ENCODE results near the gene MED13L.

Gene MED13L

GRCh38 chr12:115938794-115939377, 338.6 kb downstream of the MED13L start:
- H2AFZ ChIP-seq (ENCODE audit: low read depth, low read length), result no peak overlapping the region
- DNase-seq (no peak), ATAC-seq (ENCODE audit: insufficient read depth, low read depth) (no peak)
- no peaks in the 10 kb centered on the region for H4K20me1 ChIP-seq (ENCODE audit: insufficient read depth, low read length)
- no peak overlapping the region for H3K9ac ChIP-seq (ENCODE audit: low read depth, low read length)
- peaks cover 5% of the 10 kb centered on the region for H3K9me3 ChIP-seq (ENCODE audit: insufficient read depth, low read length, severe bottlenecking)
- no peaks in the 10 kb centered on the region for H3K36me3 ChIP-seq (ENCODE audit: insufficient read depth, low read length)
- H3K27me3 ChIP-seq (ENCODE audit: insufficient read depth, low read length, poor library complexity), result no peaks in the 10 kb centered on the region
- no peaks in the 10 kb centered on the region for H3K4me1 ChIP-seq (ENCODE audit: insufficient read depth, low read length)
- H3K79me2 ChIP-seq (ENCODE audit: insufficient read depth, low read length), result no peaks in the 10 kb centered on the region
- H3K4me3 ChIP-seq (ENCODE audit: low read depth in 1 of 2, low read length in 2 of 2), result no peak overlapping the region
- H3K4me2 ChIP-seq (ENCODE audit: insufficient read depth, low read length), result no peak overlapping the region
- H3K27ac ChIP-seq (ENCODE audit: low read length), result no peak overlapping the region
- no peak for TF ChIP-seq EZH2 (IDR thresholded peaks at IDR 0.05; ENCODE audit: borderline replicate concordance, low read depth, low read length, severe bottlenecking)
- TF ChIP-seq, protein P1, sequence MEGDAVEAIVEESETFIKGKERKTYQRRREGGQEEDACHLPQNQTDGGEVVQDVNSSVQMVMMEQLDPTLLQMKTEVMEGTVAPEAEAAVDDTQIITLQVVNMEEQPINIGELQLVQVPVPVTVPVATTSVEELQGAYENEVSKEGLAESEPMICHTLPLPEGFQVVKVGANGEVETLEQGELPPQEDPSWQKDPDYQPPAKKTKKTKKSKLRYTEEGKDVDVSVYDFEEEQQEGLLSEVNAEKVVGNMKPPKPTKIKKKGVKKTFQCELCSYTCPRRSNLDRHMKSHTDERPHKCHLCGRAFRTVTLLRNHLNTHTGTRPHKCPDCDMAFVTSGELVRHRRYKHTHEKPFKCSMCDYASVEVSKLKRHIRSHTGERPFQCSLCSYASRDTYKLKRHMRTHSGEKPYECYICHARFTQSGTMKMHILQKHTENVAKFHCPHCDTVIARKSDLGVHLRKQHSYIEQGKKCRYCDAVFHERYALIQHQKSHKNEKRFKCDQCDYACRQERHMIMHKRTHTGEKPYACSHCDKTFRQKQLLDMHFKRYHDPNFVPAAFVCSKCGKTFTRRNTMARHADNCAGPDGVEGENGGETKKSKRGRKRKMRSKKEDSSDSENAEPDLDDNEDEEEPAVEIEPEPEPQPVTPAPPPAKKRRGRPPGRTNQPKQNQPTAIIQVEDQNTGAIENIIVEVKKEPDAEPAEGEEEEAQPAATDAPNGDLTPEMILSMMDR (IDR thresholded peaks at IDR 0.05; ENCODE audit: borderline replicate concordance, extremely low read depth, low read length, poor library complexity, severe bottlenecking), result no peak

DNA sequence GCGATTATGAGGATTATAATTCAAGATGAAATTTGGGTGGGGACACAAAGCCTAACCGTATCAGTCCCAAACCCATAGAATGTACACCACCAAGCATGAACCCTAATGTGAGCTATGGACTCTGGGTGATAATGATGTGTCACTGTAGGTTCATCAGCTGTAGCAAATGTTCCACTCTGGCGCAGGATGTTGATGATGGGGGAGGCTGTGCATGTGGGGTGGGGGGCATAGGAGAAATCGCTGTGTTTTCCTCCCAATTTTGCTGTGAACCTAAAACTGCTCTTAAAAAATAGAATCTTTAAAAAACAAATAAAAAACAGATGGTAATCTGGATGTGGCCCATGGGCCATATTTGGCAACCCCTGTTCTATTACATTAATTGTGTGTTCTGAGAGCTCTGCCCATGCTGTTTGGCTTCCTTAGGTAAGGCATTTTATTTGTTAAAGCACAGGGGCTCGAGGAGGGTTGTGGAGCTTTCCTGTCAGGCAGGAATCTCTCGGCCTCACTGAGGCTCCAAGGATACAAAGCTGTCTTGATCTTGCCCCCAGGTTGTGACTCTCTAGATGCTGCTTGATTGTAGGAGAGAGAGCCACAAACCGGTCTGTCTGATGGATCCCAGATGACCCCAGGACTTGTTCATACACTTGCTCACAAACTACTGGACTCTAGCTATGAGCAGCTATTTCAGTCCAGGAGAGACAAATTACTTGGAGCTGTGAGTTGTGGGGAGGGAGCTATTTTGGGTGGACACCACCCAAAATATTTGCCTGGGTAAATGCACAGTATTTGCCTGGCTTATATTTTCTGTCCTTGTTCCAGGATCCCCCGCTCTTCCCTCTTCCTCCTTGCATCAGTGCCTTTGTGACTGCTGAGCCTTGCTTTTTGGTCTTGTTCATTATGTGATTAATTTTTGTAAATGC, 340.2 kb downstream of the MED13L start:
- no peak for TF ChIP-seq EZH2 (IDR thresholded peaks at IDR 0.05; ENCODE audit: borderline replicate concordance, low read depth, low read length, severe bottlenecking)
- TF ChIP-seq, protein P1 (IDR thresholded peaks at IDR 0.05; ENCODE audit: borderline replicate concordance, extremely low read depth, low read length, poor library complexity, severe bottlenecking), result no peak
- Histone ChIP-seq H3K27ac (ENCODE audit: low read length) (no peak overlapping the region), H4K20me1 (ENCODE audit: insufficient read depth, low read length) (no peaks in the 10 kb centered on the region), H3K4me3 (ENCODE audit: low read depth in 1 of 2, low read length in 2 of 2) (no peak overlapping the region), H3K4me2 (ENCODE audit: insufficient read depth, low read length) (no peak overlapping the region), H3K36me3 (ENCODE audit: insufficient read depth, low read length) (no peaks in the 10 kb centered on the region), H3K9ac (ENCODE audit: low read depth, low read length) (no peak overlapping the region), H3K9me3 (ENCODE audit: insufficient read depth, low read length, severe bottlenecking) (peaks cover 5% of the 10 kb centered on the region), H3K27me3 (ENCODE audit: insufficient read depth, low read length, poor library complexity) (no peaks in the 10 kb centered on the region), H3K4me1 (ENCODE audit: insufficient read depth, low read length) (no peaks in the 10 kb centered on the region), H2AFZ (ENCODE audit: low read depth, low read length) (no peak overlapping the region), H3K79me2 (ENCODE audit: insufficient read depth, low read length) (no peaks in the 10 kb centered on the region)
- ATAC-seq (ENCODE audit: insufficient read depth, low read depth) (no peak), DNase-seq (no peak)

- TF ChIP-seq EZH2 (IDR thresholded peaks at IDR 0.05; ENCODE audit: borderline replicate concordance, low read depth, low read length, severe bottlenecking), result no peak
- Histone ChIP-seq H3K79me2 (ENCODE audit: insufficient read depth, low read length) (no peaks in the 10 kb centered on the region), H4K20me1 (ENCODE audit: insufficient read depth, low read length) (no peaks in the 10 kb centered on the region), H3K4me3 (ENCODE audit: low read depth in 1 of 2, low read length in 2 of 2) (no peak overlapping the region), H3K4me1 (ENCODE audit: insufficient read depth, low read length) (no peaks in the 10 kb centered on the region), H3K9ac (ENCODE audit: low read depth, low read length) (no peak overlapping the region), H3K27me3 (ENCODE audit: insufficient read depth, low read length, poor library complexity) (no peaks in the 10 kb centered on the region), H2AFZ (ENCODE audit: low read depth, low read length) (no peak overlapping the region), H3K27ac (ENCODE audit: low read length) (no peak overlapping the region), H3K9me3 (ENCODE audit: insufficient read depth, low read length, severe bottlenecking) (peaks cover 5% of the 10 kb centered on the region), H3K36me3 (ENCODE audit: insufficient read depth, low read length) (no peaks in the 10 kb centered on the region), H3K4me2 (ENCODE audit: insufficient read depth, low read length) (no peak overlapping the region)
- ATAC-seq (ENCODE audit: insufficient read depth, low read depth), result no peak
- DNase-seq, result no peak
Measured at GRCh38 chr12:115934877-115935276, 342.6 kb downstream of the MED13L start.

DNA sequence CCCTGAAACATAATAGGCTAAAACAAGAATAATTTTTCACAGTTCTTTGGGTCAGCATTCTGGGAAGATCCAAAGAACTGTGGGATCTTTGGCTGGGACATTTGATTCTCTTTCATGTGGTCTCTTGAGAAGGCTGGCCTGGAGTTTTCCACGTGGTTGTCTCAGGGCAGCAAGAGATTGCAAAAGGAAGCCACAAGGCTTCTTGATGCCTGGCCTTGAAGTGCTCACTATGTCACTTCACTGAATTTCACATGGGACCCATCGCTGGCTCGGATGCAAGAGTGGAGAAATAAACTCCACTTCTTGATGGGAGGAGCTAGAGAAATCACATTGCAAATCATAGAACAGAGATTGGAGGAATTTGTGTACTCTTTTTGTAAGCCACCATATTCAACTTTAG, 343.4 kb downstream of the MED13L start:
- no peak for ATAC-seq (ENCODE audit: insufficient read depth, low read depth)
- Histone ChIP-seq H3K9me3 (ENCODE audit: insufficient read depth, low read length, severe bottlenecking) (peaks cover 5% of the 10 kb centered on the region), H3K4me3 (ENCODE audit: low read depth in 1 of 2, low read length in 2 of 2) (no peak overlapping the region), H3K27ac (ENCODE audit: low read length) (no peak overlapping the region), H3K4me1 (ENCODE audit: insufficient read depth, low read length) (no peaks in the 10 kb centered on the region), H3K4me2 (ENCODE audit: insufficient read depth, low read length) (no peak overlapping the region), H2AFZ (ENCODE audit: low read depth, low read length) (no peak overlapping the region), H4K20me1 (ENCODE audit: insufficient read depth, low read length) (no peaks in the 10 kb centered on the region), H3K27me3 (ENCODE audit: insufficient read depth, low read length, poor library complexity) (no peaks in the 10 kb centered on the region), H3K9ac (ENCODE audit: low read depth, low read length) (no peak overlapping the region), H3K36me3 (ENCODE audit: insufficient read depth, low read length) (no peaks in the 10 kb centered on the region), H3K79me2 (ENCODE audit: insufficient read depth, low read length) (no peaks in the 10 kb centered on the region)
- TF ChIP-seq, protein P1 (IDR thresholded peaks at IDR 0.05; ENCODE audit: borderline replicate concordance, extremely low read depth, low read length, poor library complexity, severe bottlenecking), result no peak
- no peak for TF ChIP-seq EZH2 (IDR thresholded peaks at IDR 0.05; ENCODE audit: borderline replicate concordance, low read depth, low read length, severe bottlenecking)
- no peak for DNase-seq

All from DND-41 (cell line).